Activated CD4-positive, CD25-positive, alpha-beta regulatory T cell treated with anti-CD3 and anti-CD28 coated beads, Interleukin-2, amount 50 U/mL, for 16 hours (primary cell): Measurements from ENCODE around the gene HMCN2.

Source experiments
- DNase-seq: peaks from one replicate; pipeline ENCODE4 v3.0.0-alpha.2; 2020; ENCODE audit warnings: low read depth, low spot score

HMCN2 gene

GRCh38 chr9:130448035-130448624 lies 182.6 kb downstream of the HMCN2 start:
- DNase-seq, result no peak

GRCh38 chr9:130448771-130449603 lies 183.4 kb downstream of the HMCN2 start:
- no peak for DNase-seq

- DNase-seq, result no peak
Observed at GRCh38 chr9:130450344-130451003, 184.9 kb downstream of the HMCN2 start.

GRCh38 chr9:130451004-130451390 lies 185.4 kb downstream of the HMCN2 start:
- no peak for DNase-seq

GRCh38 chr9:130451509-130452388 lies 186.2 kb downstream of the HMCN2 start:
- no peak for DNase-seq

- no peak for DNase-seq
Observed at GRCh38 chr9:130452835-130453234, 187.3 kb downstream of the HMCN2 start.

GRCh38 chr9:130453487-130453886 lies 187.9 kb downstream of the HMCN2 start:
- DNase-seq, result no peak

- DNase-seq, result no peak
Observed at GRCh38 chr9:130454096-130454811, 188.7 kb downstream of the HMCN2 start.

- DNase-seq, result no peak
Observed at GRCh38 chr9:130454812-130455325, 189.3 kb downstream of the HMCN2 start.

GRCh38 chr9:130458027-130458803 lies 192.7 kb downstream of the HMCN2 start:
- no peak for DNase-seq

GRCh38 chr9:130458804-130459067 lies 193.2 kb downstream of the HMCN2 start:
- DNase-seq, result no peak

GRCh38 chr9:130459151-130459550 lies 193.6 kb downstream of the HMCN2 start:
- no peak for DNase-seq

GRCh38 chr9:130459941-130460669 lies 194.5 kb downstream of the HMCN2 start:
- DNase-seq, result no peak

GRCh38 chr9:130461218-130461630 lies 195.7 kb downstream of the HMCN2 start:
- peak; percentile 58 for DNase-seq

- no peak for DNase-seq
Observed at GRCh38 chr9:130461731-130462130, 196.2 kb downstream of the HMCN2 start.

GRCh38 chr9:130462685-130463540 lies 197.4 kb downstream of the HMCN2 start:
- no peak for DNase-seq

GRCh38 chr9:130463763-130464745 lies 198.5 kb downstream of the HMCN2 start:
- no peak for DNase-seq
